A549 (cell line): ENCODE data around the gene MYH6. TPM values are rescaled to one million over a fixed set of nuclear protein-coding genes. Genes with fewer than 3 reads are reported as not detected.

Source experiments
- ATAC-seq, 2 experiments: fragments of 200-7000 bp in 1 of 2; fragments of >200 bp in 1 of 2; cut with Nextera tagmentation in 1 of 2; cut with Tn5 transposase in 1 of 2; 3 replicates each; pipeline versions ENCODE4 v1.8.0 to v1.9.1; 2018 to 2020; ENCODE audit warnings: mild to moderate bottlenecking in 1 of 2, moderate library complexity in 1 of 2
- CTCF ChIA-PET: fragments of 300-600 bp; sonication (Branson Sonifier 250); formaldehyde crosslinking; extraction: SDS; loops from one replicate; lab custom pipeline; 2021; ENCODE audit warnings: antibody characterized with exemption, inconsistent platforms; lab: Yijun Ruan, JAX
- POLR2A ChIA-PET: fragments of 350-600 bp; formaldehyde crosslinking; extraction: SDS; loops from one replicate; lab custom pipeline; 2021; ENCODE audit warnings: antibody characterized with exemption, inconsistent platforms; lab: Yijun Ruan, JAX
- DNase-seq, 2 experiments: peaks; one replicate each; pipeline versions ENCODE4 v3.0.0 to v3.0.0-alpha.2; 2011 to 2016; ENCODE audit warnings: low read depth in 1 of 2, low spot score in 1 of 2
- FAIRE-seq: peaks from 2 replicates; lab custom pipeline; 2011; peaks lifted over from hg19 to GRCh38; lab: Jason Lieb, UNC
- H3K27ac ChIP-seq, 2 experiments: fragments of >200 bp; sonication (Bioruptor Twin); formaldehyde crosslinking; 3 replicates each; pipeline ENCODE4 v1.5.1; 2016 to 2017
- H3K4me1 ChIP-seq: fragments of >200 bp; sonication (Bioruptor Twin); formaldehyde crosslinking; 3 replicates; pipeline ENCODE4 v1.6.1; 2016
- H3K4me2 ChIP-seq: fragments of >200 bp; sonication (Bioruptor Twin); formaldehyde crosslinking; 3 replicates; pipeline ENCODE4 v1.6.1; 2016
- H3K4me3 ChIP-seq: fragments of >200 bp; sonication (Bioruptor Twin); formaldehyde crosslinking; 3 replicates; pipeline ENCODE4 v1.5.1; 2016
- H3K9me3 ChIP-seq: fragments of >200 bp; sonication (Bioruptor Twin); formaldehyde crosslinking; 3 replicates; pipeline ENCODE4 v1.6.1; 2016
- CHD2 ChIP-seq: fragments of 150-350 bp; IDR thresholded peaks from 2 replicates; pipeline ENCODE4 v1.6.1; 2014; ENCODE audit warnings: low read length; ENCODE audit not compliant: partially characterized antibody
- FOSB ChIP-seq: fragments of 250-450 bp; sonication (Bioruptor Pico); IDR thresholded peaks from 2 replicates; pipeline ENCODE4 v1.5.0; 2020; ENCODE audit warnings: mild to moderate bottlenecking, moderate library complexity
- JUN ChIP-seq, 2 experiments: fragments of >200 bp; sonication (Bioruptor Twin); formaldehyde crosslinking; IDR thresholded peaks; 2 replicates in 1 of 2; 3 replicates in 1 of 2; pipeline ENCODE4 v1.6.1; 2016 to 2017
- POLR2AphosphoS2 ChIP-seq: conservative IDR thresholded peaks from 2 replicates; pipeline ENCODE4 v1.6.1; 2012; ENCODE audit warnings: low read length, improper control_type of control experiment, inconsistent platforms
- RNF2 ChIP-seq: fragments of 200-600 bp; sonication (generic); IDR thresholded peaks from 2 replicates; pipeline ENCODE4 v1.6.1; 2016; ENCODE audit warnings: low read depth, mild to moderate bottlenecking, antibody characterized with exemption, moderate library complexity, borderline replicate concordance
- SREBF2 ChIP-seq: fragments of 450-650 bp; IDR thresholded peaks from 2 replicates; pipeline ENCODE4 v1.6.1; 2014; ENCODE audit warnings: mild to moderate bottlenecking, moderate library complexity
- ZC3H11A ChIP-seq: fragments of 450-650 bp; IDR thresholded peaks from 2 replicates; pipeline ENCODE4 v1.6.1; 2014; ENCODE audit warnings: antibody characterized with exemption, mild to moderate bottlenecking
- WGBS: methylation state at CpG from one replicate; pipeline ENCODE4 v1.1.6; 2017; ENCODE audit errors: missing lambda C conversion rate; 5-methylcytosine and 5-hydroxymethylcytosine counted together
- polyA plus RNA-seq, 4 experiments: library from polyadenylated mRNA; depleted of rRNA in 3 of 4; stranded (reverse); fragments of >200 nt; fragmentation: RNase III in 1 of 4; extraction: RNeasy Plus Mini Kit Qiagen cat#74134 plus additional on column Dnase treatment in 1 of 4; gene quantifications; 2 replicates in 3 of 4; 3 replicates in 1 of 4; pipeline ENCODE4 v1.2.3, GENCODE V29; 2011 to 2017
- TF ChIP-seq, protein P1 (sequence below): IDR thresholded peaks from 2 replicates; pipeline ENCODE4 v1.6.1; 2012; ENCODE audit warnings: low read depth, borderline replicate concordance
- TF ChIP-seq, protein P2 (sequence below): fragments of >200 bp; sonication (Bioruptor Twin); formaldehyde crosslinking; IDR thresholded peaks from 3 replicates; pipeline ENCODE4 v1.6.1; 2016
- TF ChIP-seq, protein P3 (sequence below): fragments of 200-600 bp; sonication (generic); IDR thresholded peaks from 2 replicates; pipeline ENCODE4 v1.6.1; 2016; ENCODE audit warnings: antibody characterized with exemption, mild to moderate bottlenecking, moderate library complexity
- TF ChIP-seq, protein P4 (sequence below): fragments of >200 bp; sonication (Bioruptor Twin); formaldehyde crosslinking; IDR thresholded peaks from 3 replicates; pipeline ENCODE4 v1.5.1; 2016
- TF ChIP-seq, protein P5 (sequence below): fragments of 250-450 bp; sonication (Bioruptor Pico); IDR thresholded peaks from 2 replicates; pipeline ENCODE4 v1.5.0; 2020; ENCODE audit warnings: low read depth, mild to moderate bottlenecking, moderate library complexity
- TF ChIP-seq, protein P6 (sequence below): IDR thresholded peaks from 2 replicates; pipeline ENCODE4 v1.6.1; 2012

Gene MYH6
- polyA plus RNA-seq, 2 of the 4 experiments (the other 2 are of a cell fraction) = not detected

DNA sequence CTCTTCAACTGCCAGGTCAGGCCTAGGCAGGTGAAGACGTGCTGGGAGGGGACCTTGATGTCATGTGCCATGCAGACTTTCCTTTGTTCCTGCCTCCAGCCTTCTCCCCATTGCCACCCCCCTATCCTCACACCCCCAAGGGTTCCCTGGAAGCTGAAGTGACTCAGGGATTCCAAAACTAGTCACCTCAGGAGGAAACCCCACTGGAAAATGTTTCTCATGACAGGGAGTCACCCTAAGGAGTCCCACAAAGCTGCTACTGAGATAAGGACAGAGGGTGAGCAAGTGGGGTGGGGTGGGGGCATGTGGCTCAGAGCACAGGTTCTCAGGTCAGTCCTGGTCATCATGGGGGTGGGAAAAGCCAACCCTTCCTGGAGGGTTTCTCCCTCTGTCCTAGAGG, 37.9 kb downstream of the MYH6 start:
- no peak for ATAC-seq
- Histone ChIP-seq H3K27ac (no peak overlapping the region), H3K4me1 (no peaks in the 10 kb centered on the region), H3K4me3 (no peak overlapping the region), H3K4me2 (no peak overlapping the region), H3K9me3 (no peaks in the 10 kb centered on the region)
- WGBS = 14% methylated on average over 1 of the region's 1 CpG
- TF ChIP-seq, protein P1, sequence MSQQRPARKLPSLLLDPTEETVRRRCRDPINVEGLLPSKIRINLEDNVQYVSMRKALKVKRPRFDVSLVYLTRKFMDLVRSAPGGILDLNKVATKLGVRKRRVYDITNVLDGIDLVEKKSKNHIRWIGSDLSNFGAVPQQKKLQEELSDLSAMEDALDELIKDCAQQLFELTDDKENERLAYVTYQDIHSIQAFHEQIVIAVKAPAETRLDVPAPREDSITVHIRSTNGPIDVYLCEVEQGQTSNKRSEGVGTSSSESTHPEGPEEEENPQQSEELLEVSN = no peak
- ChIA-PET CTCF (interaction anchor here (1.2 to 7.3 kb wide), 7 partner anchors 8 to 105 kb away, joined by 3 to 62 read pairs (median 5); partner anchors contain the start of genes CMTM5 and SLC22A17), POLR2A (interaction anchor here (0.6 kb wide), 1 partner anchor 84 kb away, joined by 3 read pairs; no protein-coding TSS in a partner anchor)
- FAIRE-seq = no peak
- DNase-seq = no peak

DNA sequence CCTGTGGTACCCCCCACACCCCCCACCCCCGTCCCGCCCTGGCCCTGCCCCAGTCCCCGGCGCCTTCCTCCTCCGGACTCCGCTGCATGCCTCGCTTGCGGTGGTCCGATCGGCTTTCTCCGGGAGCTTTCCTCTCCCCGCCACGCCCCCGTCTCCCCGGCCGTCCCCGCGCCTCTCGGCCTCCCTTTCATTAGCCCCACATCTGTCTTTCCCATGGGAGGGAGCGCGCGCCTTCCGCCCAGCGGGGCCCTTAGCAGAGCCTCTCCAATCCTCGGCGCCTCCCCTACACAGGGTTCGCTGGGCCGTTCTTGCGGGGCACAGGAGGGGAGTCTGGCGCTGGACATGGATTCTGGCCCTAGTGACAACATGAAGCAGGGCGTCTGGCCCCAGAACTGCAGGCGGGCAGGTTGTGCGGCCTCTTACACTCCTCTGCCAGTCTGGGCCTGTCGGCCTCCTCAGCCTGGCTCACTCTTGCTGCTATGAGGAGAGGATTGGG, 41.6 kb downstream of the MYH6 start:
- no peak; a peak in 1 of 6 replicates for ATAC-seq
- H3K9me3 ChIP-seq = no peaks in the 10 kb centered on the region
- TF ChIP-seq, protein P2, sequence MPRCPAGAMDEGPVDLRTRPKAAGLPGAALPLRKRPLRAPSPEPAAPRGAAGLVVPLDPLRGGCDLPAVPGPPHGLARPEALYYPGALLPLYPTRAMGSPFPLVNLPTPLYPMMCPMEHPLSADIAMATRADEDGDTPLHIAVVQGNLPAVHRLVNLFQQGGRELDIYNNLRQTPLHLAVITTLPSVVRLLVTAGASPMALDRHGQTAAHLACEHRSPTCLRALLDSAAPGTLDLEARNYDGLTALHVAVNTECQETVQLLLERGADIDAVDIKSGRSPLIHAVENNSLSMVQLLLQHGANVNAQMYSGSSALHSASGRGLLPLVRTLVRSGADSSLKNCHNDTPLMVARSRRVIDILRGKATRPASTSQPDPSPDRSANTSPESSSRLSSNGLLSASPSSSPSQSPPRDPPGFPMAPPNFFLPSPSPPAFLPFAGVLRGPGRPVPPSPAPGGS = no peak
- TF ChIP-seq CHD2 (no peak), FOSB (CRISPR knock-in tag) (no peak), ZC3H11A (no peak), SREBF2 (no peak), POLR2AphosphoS2 (no peak), JUN (IDR thresholded peaks at IDR 0.05) (no peak), RNF2 (no peak)
- TF ChIP-seq, protein P3, sequence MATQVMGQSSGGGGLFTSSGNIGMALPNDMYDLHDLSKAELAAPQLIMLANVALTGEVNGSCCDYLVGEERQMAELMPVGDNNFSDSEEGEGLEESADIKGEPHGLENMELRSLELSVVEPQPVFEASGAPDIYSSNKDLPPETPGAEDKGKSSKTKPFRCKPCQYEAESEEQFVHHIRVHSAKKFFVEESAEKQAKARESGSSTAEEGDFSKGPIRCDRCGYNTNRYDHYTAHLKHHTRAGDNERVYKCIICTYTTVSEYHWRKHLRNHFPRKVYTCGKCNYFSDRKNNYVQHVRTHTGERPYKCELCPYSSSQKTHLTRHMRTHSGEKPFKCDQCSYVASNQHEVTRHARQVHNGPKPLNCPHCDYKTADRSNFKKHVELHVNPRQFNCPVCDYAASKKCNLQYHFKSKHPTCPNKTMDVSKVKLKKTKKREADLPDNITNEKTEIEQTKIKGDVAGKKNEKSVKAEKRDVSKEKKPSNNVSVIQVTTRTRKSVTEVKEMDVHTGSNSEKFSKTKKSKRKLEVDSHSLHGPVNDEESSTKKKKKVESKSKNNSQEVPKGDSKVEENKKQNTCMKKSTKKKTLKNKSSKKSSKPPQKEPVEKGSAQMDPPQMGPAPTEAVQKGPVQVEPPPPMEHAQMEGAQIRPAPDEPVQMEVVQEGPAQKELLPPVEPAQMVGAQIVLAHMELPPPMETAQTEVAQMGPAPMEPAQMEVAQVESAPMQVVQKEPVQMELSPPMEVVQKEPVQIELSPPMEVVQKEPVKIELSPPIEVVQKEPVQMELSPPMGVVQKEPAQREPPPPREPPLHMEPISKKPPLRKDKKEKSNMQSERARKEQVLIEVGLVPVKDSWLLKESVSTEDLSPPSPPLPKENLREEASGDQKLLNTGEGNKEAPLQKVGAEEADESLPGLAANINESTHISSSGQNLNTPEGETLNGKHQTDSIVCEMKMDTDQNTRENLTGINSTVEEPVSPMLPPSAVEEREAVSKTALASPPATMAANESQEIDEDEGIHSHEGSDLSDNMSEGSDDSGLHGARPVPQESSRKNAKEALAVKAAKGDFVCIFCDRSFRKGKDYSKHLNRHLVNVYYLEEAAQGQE = no peak
- TF ChIP-seq, protein P4, sequence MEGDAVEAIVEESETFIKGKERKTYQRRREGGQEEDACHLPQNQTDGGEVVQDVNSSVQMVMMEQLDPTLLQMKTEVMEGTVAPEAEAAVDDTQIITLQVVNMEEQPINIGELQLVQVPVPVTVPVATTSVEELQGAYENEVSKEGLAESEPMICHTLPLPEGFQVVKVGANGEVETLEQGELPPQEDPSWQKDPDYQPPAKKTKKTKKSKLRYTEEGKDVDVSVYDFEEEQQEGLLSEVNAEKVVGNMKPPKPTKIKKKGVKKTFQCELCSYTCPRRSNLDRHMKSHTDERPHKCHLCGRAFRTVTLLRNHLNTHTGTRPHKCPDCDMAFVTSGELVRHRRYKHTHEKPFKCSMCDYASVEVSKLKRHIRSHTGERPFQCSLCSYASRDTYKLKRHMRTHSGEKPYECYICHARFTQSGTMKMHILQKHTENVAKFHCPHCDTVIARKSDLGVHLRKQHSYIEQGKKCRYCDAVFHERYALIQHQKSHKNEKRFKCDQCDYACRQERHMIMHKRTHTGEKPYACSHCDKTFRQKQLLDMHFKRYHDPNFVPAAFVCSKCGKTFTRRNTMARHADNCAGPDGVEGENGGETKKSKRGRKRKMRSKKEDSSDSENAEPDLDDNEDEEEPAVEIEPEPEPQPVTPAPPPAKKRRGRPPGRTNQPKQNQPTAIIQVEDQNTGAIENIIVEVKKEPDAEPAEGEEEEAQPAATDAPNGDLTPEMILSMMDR = no peak
- TF ChIP-seq, protein P5, sequence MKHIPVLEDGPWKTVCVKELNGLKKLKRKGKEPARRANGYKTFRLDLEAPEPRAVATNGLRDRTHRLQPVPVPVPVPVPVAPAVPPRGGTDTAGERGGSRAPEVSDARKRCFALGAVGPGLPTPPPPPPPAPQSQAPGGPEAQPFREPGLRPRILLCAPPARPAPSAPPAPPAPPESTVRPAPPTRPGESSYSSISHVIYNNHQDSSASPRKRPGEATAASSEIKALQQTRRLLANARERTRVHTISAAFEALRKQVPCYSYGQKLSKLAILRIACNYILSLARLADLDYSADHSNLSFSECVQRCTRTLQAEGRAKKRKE = no peak
- TF ChIP-seq, protein P6, sequence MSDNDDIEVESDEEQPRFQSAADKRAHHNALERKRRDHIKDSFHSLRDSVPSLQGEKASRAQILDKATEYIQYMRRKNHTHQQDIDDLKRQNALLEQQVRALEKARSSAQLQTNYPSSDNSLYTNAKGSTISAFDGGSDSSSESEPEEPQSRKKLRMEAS = no peak
- H3K4me3 ChIP-seq = no peak overlapping the region
- no peaks in the 10 kb centered on the region for H3K4me1 ChIP-seq
- H3K27ac ChIP-seq = no peak overlapping the region
- 77% methylated on average over 17 of the region's 34 CpGs for WGBS
- POLR2A ChIA-PET = no interaction called here
- no peak overlapping the region for H3K4me2 ChIP-seq
- DNase-seq = no peak
- CTCF ChIA-PET = interaction anchor here (1.7 to 6.2 kb wide), 2 partner anchors 12 to 40 kb away, joined by 5 to 62 read pairs; partner anchors contain the start of gene CMTM5
- FAIRE-seq = no peak
